ENCODE measurements around the gene ACOD1.

- TF ChIP-seq CTCF (IDR thresholded peaks at IDR 0.05) (no peak), POLR2A (IDR thresholded peaks at IDR 0.05) (no peak)
Measured at GRCh38 chr13:76974618-76974975, 26.3 kb downstream of the ACOD1 start.
